H4 (cell line): ENCODE results near the gene HTR7. TPM values are rescaled to one million over a fixed set of nuclear protein-coding genes. Genes with fewer than 3 reads are reported as not detected.

Experiments used
- DNase-seq: peaks from one replicate; pipeline ENCODE4 v3.0.0-alpha.2; 2015; ENCODE audit warnings: low spot score
- total RNA-seq: library from RNA; depleted of rRNA; stranded (reverse); fragments of >200 nt; shearing (Covaris generic); gene quantifications from 2 replicates; pipeline ENCODE4 v1.2.3, GENCODE V29; 2014

The HTR7 gene
- total RNA-seq, 1 experiment from 2014 or later = 27.7 TPM

- DNase-seq = no peak
Observed at GRCh38 chr10:90804354-90804753, 53.5 kb downstream of the HTR7 start.

- DNase-seq = no peak
Observed at GRCh38 chr10:90801608-90802007, 56.2 kb downstream of the HTR7 start.

GRCh38 chr10:90800232-90800796 lies 57.5 kb downstream of the HTR7 start:
- no peak for DNase-seq

- DNase-seq = no peak
Observed at GRCh38 chr10:90799172-90799571, 58.7 kb downstream of the HTR7 start.

GRCh38 chr10:90798482-90798881 lies 59.4 kb downstream of the HTR7 start:
- no peak for DNase-seq

- DNase-seq = no peak
Observed at GRCh38 chr10:90790422-90790821, 67.4 kb downstream of the HTR7 start.

- no peak for DNase-seq
Observed at GRCh38 chr10:90788968-90789367, 68.9 kb downstream of the HTR7 start.

- no peak for DNase-seq
Observed at GRCh38 chr10:90788199-90788491, 69.7 kb downstream of the HTR7 start.

- peak; percentile 33 for DNase-seq
Observed at GRCh38 chr10:90787393-90788198, 70.2 kb downstream of the HTR7 start.

- DNase-seq = no peak
Observed at GRCh38 chr10:90785782-90786181, 72.1 kb downstream of the HTR7 start.

GRCh38 chr10:90784771-90785170 lies 73.1 kb downstream of the HTR7 start:
- no peak for DNase-seq

- DNase-seq = no peak
Observed at GRCh38 chr10:90780488-90780887, 77.4 kb downstream of the HTR7 start.

- DNase-seq = peak; percentile 37
Observed at GRCh38 chr10:90779548-90779947, 78.3 kb downstream of the HTR7 start.

GRCh38 chr10:90777621-90778020 lies 80.2 kb downstream of the HTR7 start:
- peak; percentile 21 for DNase-seq

GRCh38 chr10:90775351-90776028 lies 82.3 kb downstream of the HTR7 start:
- DNase-seq = peak; percentile 78

GRCh38 chr10:90769946-90770841 lies 87.6 kb downstream of the HTR7 start:
- DNase-seq = no peak

- DNase-seq = peak; percentile 40
Observed at GRCh38 chr10:90751107-90751997, 106.5 kb downstream of the HTR7 start.

- no peak for DNase-seq
Observed at GRCh38 chr10:90746829-90747228, 111.0 kb downstream of the HTR7 start.

GRCh38 chr10:90745565-90745964 lies 112.3 kb downstream of the HTR7 start:
- DNase-seq = no peak

GRCh38 chr10:90743291-90743690 lies 114.5 kb downstream of the HTR7 start:
- DNase-seq = no peak

GRCh38 chr10:90741926-90742565 lies 115.8 kb downstream of the HTR7 start:
- DNase-seq = no peak
